CD4-positive, alpha-beta T cell (primary cell): ENCODE results near the gene AKAP9. TPM values are rescaled to one million over a fixed set of nuclear protein-coding genes. Genes with fewer than 3 reads are reported as not detected.

Source experiments
- ATAC-seq: fragments of 200-7000 bp; cut with Tn5 transposase; one replicate; pipeline ENCODE4 v1.10.0; 2022; ENCODE audit warnings: mild to moderate bottlenecking; ENCODE audit not compliant: poor library complexity
- CTCF ChIA-PET: fragments of 350-600 bp; sonication (Branson Sonifier 250); formaldehyde crosslinking; loops from one replicate; lab custom pipeline; 2021; ENCODE audit warnings: antibody characterized with exemption, inconsistent platforms; lab: Charles Lee
- POLR2A ChIA-PET: fragments of 350-600 bp; sonication (Branson Sonifier 250); formaldehyde crosslinking; loops from one replicate; lab custom pipeline; 2021; ENCODE audit warnings: antibody characterized with exemption, inconsistent platforms; lab: Charles Lee
- DNase-seq, 14 experiments: peaks; one replicate each; pipeline ENCODE4 v3.0.0-alpha.2; 2013 to 2020; ENCODE audit warnings: mixed read lengths in 2 of 14
- H3K27ac ChIP-seq, 2 donors: one replicate each; pipeline versions ENCODE4 v1.5.1 to v1.7.0; 2013; ENCODE audit warnings: low read length in 2 of 2, low read depth in 1 of 2, mild to moderate bottlenecking in 1 of 2
- H3K27me3 ChIP-seq, 2 experiments: 1 replicate in 1 of 2; 2 replicates in 1 of 2; pipeline versions ENCODE4 v1.6.1 to v1.7.0; 2013; ENCODE audit warnings: low read length in 2 of 2, control low read depth in 1 of 2, mild to moderate bottlenecking in 1 of 2, moderate library complexity in 1 of 2; ENCODE audit not compliant: insufficient read depth in 2 of 2, control insufficient read depth in 1 of 2
- H3K36me3 ChIP-seq: one replicate; pipeline ENCODE4 v1.6.1; 2013; ENCODE audit warnings: low read length, control low read depth; ENCODE audit not compliant: insufficient read depth
- H3K4me1 ChIP-seq: one replicate; pipeline ENCODE4 v1.6.1; 2013; ENCODE audit warnings: low read length, control low read depth; ENCODE audit not compliant: insufficient read depth
- H3K4me3 ChIP-seq: one replicate; pipeline ENCODE4 v1.5.1; 2013; ENCODE audit warnings: mild to moderate bottlenecking, low read length, moderate library complexity
- H3K9me3 ChIP-seq, 2 experiments: 1 replicate in 1 of 2; 2 replicates in 1 of 2; pipeline versions ENCODE4 v1.6.1 to v1.7.0; 2013; ENCODE audit warnings: low read length in 2 of 2, mild to moderate bottlenecking in 2 of 2, control low read depth in 1 of 2, moderate library complexity in 1 of 2; ENCODE audit not compliant: control insufficient read depth in 1 of 2, insufficient read depth in 1 of 2
- H3K27ac Mint-ChIP-seq: one replicate; pipeline ENCODE4 v1.8.0; 2020; ENCODE audit warnings: mixed read lengths
- H3K27me3 Mint-ChIP-seq: one replicate; pipeline ENCODE4 v1.8.0; 2021; ENCODE audit warnings: mixed read lengths
- H3K36me3 Mint-ChIP-seq: one replicate; pipeline ENCODE4 v1.8.0; 2021; ENCODE audit warnings: low read depth, mixed read lengths
- H3K4me1 Mint-ChIP-seq: one replicate; pipeline ENCODE4 v1.8.0; 2021; ENCODE audit warnings: low read depth, mixed read lengths
- H3K4me3 Mint-ChIP-seq: one replicate; pipeline ENCODE4 v1.8.0; 2020; ENCODE audit warnings: mild to moderate bottlenecking, mixed read lengths
- H3K9me3 Mint-ChIP-seq: one replicate; pipeline ENCODE4 v1.8.0; 2020; ENCODE audit warnings: mixed read lengths
- intact Hi-C, 2 experiments: fragments of 100-400 bp; cut with DNase I in 1 of 2; cut with micrococcal nuclease in 1 of 2; formaldehyde crosslinking; loops; one replicate each; pipeline versions ENCODE4 v1.15.1 to v1.9.0; 2023 to 2025; cut with DNase I, micrococcal nuclease
- total RNA-seq, 174 experiments: library from RNA in 2 of 174; stranded (reverse) in 2 of 174; gene quantifications; one replicate each; pipeline ENCODE4 v1.2.3 and lab custom pipeline; 2021 to 2026
- TF ChIP-seq, protein P1 (sequence below): fragments of 200-600 bp; IDR thresholded peaks from one replicate; pipeline ENCODE4 v1.8.0; 2022; ENCODE audit warnings: antibody characterized with exemption, mild to moderate bottlenecking

Gene AKAP9
- total RNA-seq, 2 experiments from 2014 or later, result 62.5 to 64.8 TPM

DNA sequence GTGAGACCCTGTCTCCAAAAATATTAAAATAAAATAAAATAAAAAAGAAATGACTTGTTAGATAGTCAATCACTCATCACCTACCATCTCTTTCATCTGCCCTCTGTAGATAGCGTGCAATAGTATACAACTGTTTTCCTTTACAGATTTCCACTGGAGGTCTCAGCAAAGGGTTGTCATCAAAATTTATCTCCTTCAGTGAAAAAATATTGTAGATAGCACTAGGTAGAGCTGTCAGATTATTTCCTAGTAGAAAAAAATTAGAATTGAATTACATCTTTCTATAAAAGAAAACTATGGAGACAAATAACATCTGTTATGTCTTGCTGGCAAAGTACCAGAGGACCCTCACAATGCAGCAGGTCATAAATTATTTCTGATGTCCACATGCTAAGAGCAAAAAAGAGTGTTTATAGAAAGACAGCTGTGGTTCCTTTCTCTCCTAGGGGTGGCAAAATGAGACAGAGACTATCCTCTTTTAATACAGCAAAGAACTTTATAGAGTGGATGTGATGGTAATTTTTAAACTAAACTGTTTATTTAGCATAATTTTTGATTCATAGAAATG is 209.9 kb downstream of the AKAP9 start:
- no peak for DNase-seq
- Mint-ChIP-seq H3K36me3 (no peaks in the 10 kb centered on the region), H3K9me3 (no peaks in the 10 kb centered on the region), H3K27ac (no peak overlapping the region), H3K27me3 (no peaks in the 10 kb centered on the region), H3K4me1 (no peaks in the 10 kb centered on the region), H3K4me3 (no peak overlapping the region)
- TF ChIP-seq, protein P1, sequence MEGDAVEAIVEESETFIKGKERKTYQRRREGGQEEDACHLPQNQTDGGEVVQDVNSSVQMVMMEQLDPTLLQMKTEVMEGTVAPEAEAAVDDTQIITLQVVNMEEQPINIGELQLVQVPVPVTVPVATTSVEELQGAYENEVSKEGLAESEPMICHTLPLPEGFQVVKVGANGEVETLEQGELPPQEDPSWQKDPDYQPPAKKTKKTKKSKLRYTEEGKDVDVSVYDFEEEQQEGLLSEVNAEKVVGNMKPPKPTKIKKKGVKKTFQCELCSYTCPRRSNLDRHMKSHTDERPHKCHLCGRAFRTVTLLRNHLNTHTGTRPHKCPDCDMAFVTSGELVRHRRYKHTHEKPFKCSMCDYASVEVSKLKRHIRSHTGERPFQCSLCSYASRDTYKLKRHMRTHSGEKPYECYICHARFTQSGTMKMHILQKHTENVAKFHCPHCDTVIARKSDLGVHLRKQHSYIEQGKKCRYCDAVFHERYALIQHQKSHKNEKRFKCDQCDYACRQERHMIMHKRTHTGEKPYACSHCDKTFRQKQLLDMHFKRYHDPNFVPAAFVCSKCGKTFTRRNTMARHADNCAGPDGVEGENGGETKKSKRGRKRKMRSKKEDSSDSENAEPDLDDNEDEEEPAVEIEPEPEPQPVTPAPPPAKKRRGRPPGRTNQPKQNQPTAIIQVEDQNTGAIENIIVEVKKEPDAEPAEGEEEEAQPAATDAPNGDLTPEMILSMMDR, result no peak
- intact Hi-C loops, result no loop called here
- ATAC-seq, result no peak
- no peaks in the 10 kb centered on the region for H3K9me3 ChIP-seq
- no peak overlapping the region for H3K4me3 ChIP-seq
- H3K27ac ChIP-seq, result no peak overlapping the region
- H3K36me3 ChIP-seq, result no peaks in the 10 kb centered on the region
- no peaks in the 10 kb centered on the region for H3K27me3 ChIP-seq
- H3K4me1 ChIP-seq, result no peaks in the 10 kb centered on the region
- ChIA-PET POLR2A (no interaction called here), CTCF (interaction anchor here (0.6 kb wide), 1 partner anchor 110 kb away, joined by 3 read pairs; no protein-coding TSS in a partner anchor)

DNA sequence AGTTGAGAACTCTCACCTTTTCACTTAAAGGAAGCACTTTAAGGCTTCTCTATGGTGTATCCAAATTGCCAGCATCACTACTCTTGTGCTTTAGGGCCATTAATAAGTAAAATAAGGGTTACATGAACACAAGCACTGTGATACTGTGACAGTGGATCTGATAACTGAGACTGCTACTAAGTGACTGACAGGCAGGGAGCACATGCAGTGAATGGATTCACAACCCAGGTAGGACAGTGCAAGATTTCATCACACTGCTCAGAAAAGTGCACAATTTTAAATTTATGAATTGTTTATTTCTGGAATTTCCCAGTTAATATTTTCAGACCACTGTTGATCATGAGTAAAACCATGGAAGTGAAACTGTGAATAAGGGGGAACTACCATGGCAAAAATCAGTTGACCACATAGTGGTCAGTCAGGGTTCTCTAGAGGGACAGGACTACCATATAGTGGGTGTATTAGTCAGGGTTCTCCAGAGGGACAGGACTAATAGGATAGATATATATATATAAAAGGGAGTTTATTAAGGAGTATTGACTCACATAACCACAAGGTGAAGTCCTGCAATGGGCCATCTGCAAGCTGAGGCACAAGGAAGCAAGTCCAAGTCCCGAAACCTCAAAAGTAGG is 214.6 kb downstream of the AKAP9 start:
- Mint-ChIP-seq H3K27me3 (no peaks in the 10 kb centered on the region), H3K27ac (no peak overlapping the region), H3K36me3 (no peaks in the 10 kb centered on the region), H3K9me3 (no peaks in the 10 kb centered on the region), H3K4me3 (no peak overlapping the region), H3K4me1 (no peaks in the 10 kb centered on the region)
- no peak overlapping the region for H3K27ac ChIP-seq
- H3K4me3 ChIP-seq, result no peak overlapping the region
- ChIA-PET POLR2A (no interaction called here), CTCF (no interaction called here)
- intact Hi-C loops, result no loop called here
- ATAC-seq (no peak), DNase-seq (no peak)
- H3K36me3 ChIP-seq, result no peaks in the 10 kb centered on the region
- TF ChIP-seq, protein P1, result no peak
- H3K4me1 ChIP-seq, result no peaks in the 10 kb centered on the region
- H3K9me3 ChIP-seq, result no peaks in the 10 kb centered on the region
- no peaks in the 10 kb centered on the region for H3K27me3 ChIP-seq

DNA sequence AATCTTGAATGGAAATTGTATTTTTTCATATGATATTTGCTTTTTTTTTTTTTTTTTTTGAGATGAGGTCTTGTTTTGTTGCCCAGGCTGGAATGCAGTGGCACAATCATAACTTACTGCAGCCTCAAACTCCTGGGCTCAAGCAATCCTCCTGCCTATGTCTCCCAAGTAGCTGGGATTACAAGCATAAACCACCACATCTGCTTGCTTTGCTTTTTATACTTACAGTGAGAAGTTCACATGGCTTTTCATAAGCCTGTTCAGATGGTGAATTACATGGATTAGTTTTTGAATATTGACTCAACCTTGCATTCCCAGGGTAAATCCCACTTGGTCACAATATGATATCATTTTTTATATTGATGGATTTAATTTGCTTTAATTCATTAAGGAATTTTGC is 216.3 kb downstream of the AKAP9 start:
- Histone ChIP-seq H3K9me3 (no peaks in the 10 kb centered on the region), H3K27ac (no peak overlapping the region), H3K36me3 (no peaks in the 10 kb centered on the region), H3K4me1 (no peaks in the 10 kb centered on the region), H3K27me3 (no peaks in the 10 kb centered on the region), H3K4me3 (no peak overlapping the region)
- H3K36me3 Mint-ChIP-seq, result no peaks in the 10 kb centered on the region
- ATAC-seq, result no peak
- no peak for DNase-seq
- H3K9me3 Mint-ChIP-seq, result no peaks in the 10 kb centered on the region
- TF ChIP-seq, protein P1, result no peak
- CTCF ChIA-PET, result interaction anchor here (0.6 kb wide), 1 partner anchor 190 kb away, joined by 4 read pairs; no protein-coding TSS in a partner anchor
- no peaks in the 10 kb centered on the region for H3K4me1 Mint-ChIP-seq
- no peak overlapping the region for H3K4me3 Mint-ChIP-seq
- H3K27ac Mint-ChIP-seq, result no peak overlapping the region
- peaks cover 9% of the 10 kb centered on the region for H3K27me3 Mint-ChIP-seq
- POLR2A ChIA-PET, result no interaction called here
- intact Hi-C loops, result no loop called here
